DMS114 treated with DMSO at 0.1 percent for 48 hours (cell line): Measurements from ENCODE around the gene SLC4A4.

Source experiments
- DNase-seq: peaks from one replicate; lab custom pipeline; 2025; ENCODE audit not compliant: unreplicated experiment; lab: John Stamatoyannopoulos, UW

Gene SLC4A4

DNA sequence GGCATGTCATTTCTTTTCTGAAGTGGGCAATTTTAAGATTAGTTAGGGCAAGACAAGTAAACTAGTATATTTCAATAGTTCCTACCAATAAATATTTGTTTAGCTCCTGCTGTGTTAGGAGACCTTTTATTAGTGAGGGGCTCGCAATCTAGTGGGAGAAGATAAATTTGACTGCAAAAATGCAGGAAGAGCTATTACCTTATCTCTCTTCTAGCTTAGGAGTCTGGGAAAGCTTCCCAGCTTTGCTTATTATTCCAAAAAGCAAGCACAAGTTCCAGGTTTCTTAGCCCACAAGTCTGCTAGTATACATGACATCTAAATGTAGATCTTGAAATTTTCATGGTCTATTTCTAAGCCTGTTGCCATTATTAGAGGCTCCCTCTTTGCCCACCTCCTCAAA, 254.0 kb downstream of the SLC4A4 start:
- DNase-seq, result no peak

DNA sequence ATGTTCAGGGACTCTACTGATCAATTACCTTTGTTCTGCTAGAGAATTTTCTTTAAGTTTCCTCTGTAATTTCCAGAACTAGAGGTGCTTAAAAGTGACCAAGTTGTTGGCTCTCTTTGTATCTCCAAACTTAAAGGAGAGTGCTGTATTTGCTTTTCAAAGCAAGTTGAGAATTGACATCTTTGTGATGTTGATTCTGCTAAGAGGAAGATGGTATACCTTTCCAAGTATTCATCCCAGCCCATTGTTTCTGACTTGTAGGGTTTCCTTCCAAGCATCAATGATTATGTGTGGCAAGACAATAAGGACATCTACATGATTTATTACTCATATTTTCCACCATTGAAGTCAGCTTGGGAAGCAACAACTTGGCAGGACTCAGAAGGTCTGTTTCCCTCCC, 254.5 kb downstream of the SLC4A4 start:
- DNase-seq, result no peak

DNA sequence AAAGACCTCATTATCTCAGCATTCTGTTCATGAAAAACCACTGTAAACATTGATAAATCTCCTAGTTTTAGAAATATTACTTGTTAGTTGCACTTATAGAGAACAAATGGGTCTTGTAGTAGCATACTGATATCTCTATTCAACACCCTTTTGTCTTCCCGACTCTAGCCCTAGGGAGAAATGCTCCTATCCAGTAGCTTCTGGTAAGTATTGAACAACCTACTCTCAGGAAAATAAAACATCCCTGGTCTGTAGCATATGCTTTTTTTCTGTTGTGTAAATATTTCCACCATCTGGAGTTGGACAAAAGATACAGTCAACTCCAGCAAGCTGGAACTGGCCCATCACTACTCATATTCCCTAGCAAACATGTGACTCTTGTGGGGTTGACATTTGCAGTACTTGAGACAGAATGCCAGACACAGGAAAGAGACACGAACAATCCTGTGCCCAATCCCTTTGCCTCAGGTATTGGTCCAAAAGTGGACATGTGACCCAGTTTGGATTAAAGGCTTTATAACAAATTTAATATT, 256.8 kb downstream of the SLC4A4 start:
- no peak for DNase-seq

DNA sequence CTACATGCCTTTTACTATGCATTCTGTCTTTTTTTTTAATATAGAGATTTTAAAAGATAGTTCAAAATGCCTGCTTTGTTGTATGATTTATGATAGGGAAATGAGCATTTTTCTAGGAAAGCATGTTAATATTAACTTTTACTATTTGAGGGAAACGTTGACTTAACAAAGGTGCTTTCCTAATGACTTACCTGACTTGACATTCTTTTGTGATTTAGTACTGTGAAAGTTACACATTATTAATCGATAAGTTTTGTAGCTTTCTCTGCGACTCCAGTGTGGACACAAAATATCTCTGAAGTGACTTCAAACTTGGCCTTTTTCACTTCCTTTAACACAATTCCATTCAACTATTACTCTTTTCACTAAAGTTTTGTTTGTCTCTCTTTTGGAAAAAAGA, 260.8 kb downstream of the SLC4A4 start:
- DNase-seq, result no peak

DNA sequence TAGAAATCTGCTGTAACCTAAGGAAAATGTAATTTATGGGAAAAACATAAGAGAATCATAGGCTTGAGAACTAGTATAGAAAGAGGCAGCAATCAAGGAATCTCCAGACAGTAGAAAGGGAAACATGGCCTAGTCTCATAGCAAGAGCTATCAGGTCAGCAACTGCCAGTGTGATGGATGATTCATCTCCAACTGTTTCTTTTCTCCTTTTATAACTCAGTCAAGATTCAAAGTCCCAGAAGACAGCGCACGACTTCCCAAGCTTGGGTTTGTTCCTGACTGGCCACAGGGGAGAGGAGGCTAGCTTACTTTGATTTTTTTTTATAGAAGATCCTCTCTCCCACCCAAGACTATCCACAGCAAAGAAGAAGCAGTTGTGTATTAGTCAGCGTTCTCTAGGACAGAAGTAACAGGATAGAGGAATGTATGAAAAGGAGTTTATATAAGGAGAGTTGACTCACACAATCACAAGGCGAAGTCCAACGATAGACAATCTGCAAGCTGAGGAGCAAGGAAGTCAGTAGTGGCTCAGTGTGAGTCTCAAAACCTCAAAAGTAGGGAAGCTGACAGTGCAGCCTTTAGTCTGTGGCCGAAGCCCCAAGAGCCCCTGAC, 263.6 kb downstream of the SLC4A4 start:
- DNase-seq, result no peak

DNA sequence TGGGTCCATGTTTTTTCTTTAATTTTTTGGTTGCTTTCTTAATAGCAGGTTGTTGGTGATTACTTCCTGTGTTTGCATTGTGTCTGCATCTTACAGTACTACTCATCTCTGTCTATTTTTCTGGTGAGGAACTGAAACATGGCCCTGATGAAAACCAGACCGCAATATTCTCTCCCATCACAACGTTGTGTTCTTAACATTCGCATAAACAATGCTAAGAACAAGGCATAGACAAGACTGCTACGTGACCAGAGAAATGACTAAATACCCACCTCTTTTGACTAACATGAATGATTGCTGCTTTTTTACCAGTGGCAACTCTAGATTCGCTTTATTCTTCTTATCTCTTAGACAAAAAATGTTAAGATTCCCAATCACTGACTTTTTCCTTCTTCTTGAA, 266.0 kb downstream of the SLC4A4 start:
- no peak for DNase-seq

DNA sequence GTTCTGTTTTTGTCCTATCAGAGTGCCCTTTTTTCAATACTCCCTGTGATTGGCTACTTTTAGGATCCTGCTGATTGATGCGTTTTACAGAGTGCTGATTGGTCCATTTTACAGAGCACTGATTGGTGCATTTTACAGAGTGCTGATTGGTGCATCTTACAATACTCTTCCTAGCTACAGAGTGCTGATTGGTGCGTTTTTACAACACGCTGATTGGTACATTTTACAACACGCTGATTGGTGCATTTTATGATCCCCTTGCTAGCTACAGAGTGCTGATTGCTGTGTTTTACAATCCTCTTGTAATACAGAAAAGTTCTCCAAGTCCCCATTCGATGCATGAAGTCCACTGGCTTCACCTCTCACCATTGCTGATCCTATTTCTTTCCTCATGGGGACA, 268.3 kb downstream of the SLC4A4 start:
- DNase-seq, result no peak

DNA sequence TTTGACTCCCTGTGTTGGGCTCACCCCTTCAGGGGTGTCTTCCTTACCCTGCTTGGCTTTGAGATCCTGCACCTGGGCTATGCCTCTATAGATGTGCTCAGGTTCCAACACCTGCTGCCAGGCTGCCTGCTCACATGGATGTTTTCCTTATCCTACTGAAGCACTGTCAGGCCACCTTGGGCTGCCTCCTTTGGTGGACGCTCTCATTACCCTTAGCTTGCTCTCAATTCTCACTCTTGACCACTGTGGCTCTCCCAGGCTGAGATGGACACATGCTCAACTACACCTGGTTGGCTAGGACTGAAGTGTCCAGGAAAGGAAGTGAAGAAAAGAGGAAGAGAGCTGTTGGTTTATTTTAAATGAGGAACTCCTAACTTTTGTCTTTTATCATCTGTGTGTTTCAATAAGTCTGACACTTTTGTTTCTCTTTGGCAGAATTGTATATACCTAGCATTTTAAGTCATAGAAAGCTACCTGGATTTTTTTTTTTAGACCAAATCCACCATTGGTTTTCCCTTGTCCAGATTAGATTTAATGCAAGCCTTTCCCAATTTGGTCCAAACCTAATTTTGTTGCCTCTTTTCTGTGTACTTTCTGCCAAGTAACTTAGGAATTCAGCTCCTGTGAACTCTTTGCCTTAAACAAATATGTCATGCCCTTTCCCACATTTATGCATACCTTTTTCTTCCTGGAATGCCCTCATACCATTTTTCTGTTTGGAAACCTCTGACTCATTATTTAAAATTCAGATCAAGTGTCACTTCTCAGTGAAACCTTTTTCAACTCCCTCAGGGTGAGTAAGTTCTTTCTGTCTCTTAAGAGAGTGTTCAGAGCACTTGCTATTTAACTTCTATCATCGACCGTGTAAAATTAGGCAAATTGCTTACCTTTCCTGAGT, 269.2 kb downstream of the SLC4A4 start:
- no peak for DNase-seq

DNA sequence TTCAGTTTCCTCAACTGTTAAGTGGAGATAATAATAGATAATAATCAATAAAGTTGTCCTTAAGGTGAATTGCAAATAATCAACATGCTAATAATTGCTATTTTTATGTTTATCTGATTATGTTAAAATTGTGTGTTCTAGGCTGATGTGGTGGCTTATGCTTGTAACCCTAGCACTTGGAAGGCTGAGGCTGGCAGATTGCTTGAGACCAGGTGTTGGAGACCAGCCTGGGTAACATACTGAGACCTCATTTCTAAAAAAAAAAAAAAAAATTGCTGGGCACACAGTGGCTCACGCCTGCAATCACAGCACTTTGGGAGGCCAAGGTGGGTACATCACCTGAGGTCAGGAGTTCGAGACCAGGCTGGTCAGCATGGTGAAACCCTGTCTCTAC, 269.9 kb downstream of the SLC4A4 start:
- DNase-seq, result no peak

DNA sequence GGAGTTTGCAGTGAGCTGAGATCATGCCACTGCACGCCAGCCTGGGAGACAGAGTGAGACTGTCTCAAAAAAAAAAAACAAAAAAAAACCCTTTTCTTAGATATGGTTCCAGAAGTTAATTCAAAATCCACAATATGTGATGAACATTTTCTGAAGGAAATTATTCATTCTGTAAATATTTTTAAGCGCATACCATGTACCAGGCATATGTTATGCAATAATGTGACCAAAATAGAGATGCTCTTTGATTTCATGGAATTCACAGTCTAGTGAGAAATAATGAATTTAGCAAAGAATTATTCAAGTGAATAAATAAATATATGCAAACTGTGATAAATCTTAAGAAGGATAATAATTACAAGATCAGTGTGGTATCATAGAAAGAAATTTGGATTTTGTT, 270.3 kb downstream of the SLC4A4 start:
- DNase-seq, result no peak

DNA sequence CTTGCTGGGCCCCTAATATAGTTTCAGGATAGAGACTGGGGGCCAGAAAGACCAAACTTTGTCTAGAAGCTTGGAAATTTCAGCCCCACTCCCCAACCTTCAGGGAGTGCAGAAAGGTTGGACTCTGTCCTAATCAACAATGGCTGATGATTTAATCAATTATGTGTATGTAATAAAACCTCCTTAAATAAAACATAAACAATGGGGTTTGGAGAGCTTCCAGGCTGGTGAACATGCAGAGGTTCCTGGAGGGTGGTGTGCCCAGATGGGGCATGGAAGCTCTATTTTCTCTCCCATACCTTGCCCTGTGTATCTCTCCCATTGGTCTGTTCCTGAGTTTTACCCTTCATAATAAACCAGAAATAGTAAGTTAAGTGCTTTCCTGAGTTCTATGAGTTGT, 270.8 kb downstream of the SLC4A4 start:
- DNase-seq, result no peak

DNA sequence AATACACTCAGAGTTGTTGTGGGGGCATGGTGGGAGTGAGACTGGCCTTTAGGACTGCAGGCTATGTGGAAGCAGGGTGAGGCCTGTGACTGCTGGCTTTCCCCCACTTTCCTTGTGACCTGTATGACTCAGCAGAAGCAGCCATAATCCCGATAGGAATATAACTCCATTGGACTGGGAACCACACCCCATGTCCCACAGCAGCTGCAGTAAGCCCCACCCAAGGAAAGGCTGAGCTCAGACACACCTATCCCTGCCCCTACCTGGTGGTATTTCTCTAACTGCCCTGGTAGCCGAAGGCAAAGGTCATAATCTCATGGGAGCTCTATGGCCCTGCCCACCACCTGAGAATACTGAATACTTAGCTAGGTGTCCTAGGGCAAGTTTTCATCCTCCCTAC, 275.8 kb downstream of the SLC4A4 start:
- DNase-seq, result no peak

DNA sequence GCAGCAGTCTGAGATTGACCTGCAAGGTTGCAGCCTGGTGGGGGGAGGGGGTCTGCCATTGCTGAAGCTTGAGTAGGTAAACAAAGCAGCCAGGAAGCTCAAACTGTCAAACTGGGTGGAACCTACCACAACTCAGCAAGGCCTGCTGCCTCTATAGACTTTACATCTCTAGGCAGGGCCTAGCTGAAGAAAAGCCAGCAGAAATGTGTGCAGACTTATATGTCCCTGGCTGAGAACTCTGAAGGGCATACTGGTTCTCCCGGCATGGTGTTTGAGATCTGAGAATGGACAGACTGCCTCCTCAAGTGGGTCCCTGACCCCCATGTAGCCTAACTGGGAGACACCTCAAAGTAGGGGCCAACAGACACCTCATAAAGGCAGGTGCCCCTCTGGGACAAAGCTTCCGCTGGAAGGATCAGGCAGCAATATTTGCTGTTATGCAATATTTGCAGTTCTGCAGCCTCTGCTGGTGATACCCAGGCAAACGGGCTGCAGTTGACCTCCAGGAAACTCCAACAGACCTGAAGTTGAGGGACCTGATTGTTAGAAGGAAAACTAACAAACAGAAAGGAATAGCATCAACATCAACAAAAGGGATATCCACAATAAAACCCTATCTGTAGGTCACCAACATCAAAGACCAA, 277.5 kb downstream of the SLC4A4 start:
- no peak for DNase-seq
